Body of pancreas (tissue), 4 donors: ENCODE results near the gene SLC12A9. TPM values are rescaled to one million over a fixed set of nuclear protein-coding genes. Genes with fewer than 3 reads are reported as not detected.
A peak's percentile ranks its signal among the peaks of the same experiment; 100 is the strongest.

Experiments used
- ATAC-seq: fragments of 150-250 bp; one replicate; pipeline ENCODE4 v1.9.1; 2016
- DNase-seq, 4 donors: peaks; one replicate each; pipeline ENCODE4 v3.0.0-alpha.2; 2019
- H3K27ac ChIP-seq, 4 donors: fragments of 200-600 bp; sonication (generic); 1 replicate in 3 of 4; 2 replicates in 1 of 4; pipeline versions ENCODE4 v1.5.1 to v1.6.1; 2016 to 2019; ENCODE audit warnings: mild to moderate bottlenecking in 1 of 4, mixed read lengths in 1 of 4, moderate library complexity in 1 of 4
- H3K27me3 ChIP-seq, 2 donors: fragments of 200-600 bp; sonication (generic); one replicate each; pipeline ENCODE4 v1.6.0; 2016; ENCODE audit warnings: mild to moderate bottlenecking in 1 of 2
- H3K36me3 ChIP-seq, 2 donors: fragments of 200-600 bp; sonication (generic); replicated peaks in 1 of 2; 2 replicates each; pipeline ENCODE4 v1.5.1; 2016; ENCODE audit warnings: low read depth in 2 of 2; ENCODE audit not compliant: insufficient read depth in 1 of 2
- H3K4me1 ChIP-seq: fragments of 200-600 bp; sonication (generic); one replicate; pipeline ENCODE4 v1.6.0; 2016
- H3K4me3 ChIP-seq, 2 donors: fragments of 200-600 bp; sonication (generic); 1 replicate in 1 of 2; 2 replicates in 1 of 2; pipeline ENCODE4 v1.5.1; 2016 to 2019
- H3K9me3 ChIP-seq, 3 donors: fragments of 200-600 bp; sonication (generic); 1 replicate in 2 of 3; 2 replicates in 1 of 3; pipeline ENCODE4 v1.5.1; 2016
- POLR2A ChIP-seq, 3 donors: fragments of 450-650 bp; IDR thresholded peaks; one replicate each; pipeline ENCODE4 v1.6.1; 2016; ENCODE audit warnings: antibody characterized with exemption in 3 of 3, mild to moderate bottlenecking in 2 of 3
- WGBS, 2 donors: methylation state at CpG; one replicate each; pipeline ENCODE4 v1.1.5; 2017; 5-methylcytosine and 5-hydroxymethylcytosine counted together
- intact Hi-C: fragments of 100-400 bp; cut with DNase I; formaldehyde crosslinking; loops from one replicate; pipeline ENCODE4 v1.15.1; 2023
- total RNA-seq, 2 donors: library from RNA; depleted of rRNA; stranded (reverse); fragments of >200 nt; gene quantifications; one replicate each; pipeline ENCODE4 v1.1.0, GENCODE V29; 2016
- TF ChIP-seq, protein P1 (sequence below), 7 experiments: fragments of 450-650 bp in 4 of 7; fragments of 200-600 bp in 3 of 7; sonication (generic) in 3 of 7; IDR thresholded peaks; one replicate each; pipeline ENCODE4 v1.5.1; 2016 to 2019; ENCODE audit warnings: antibody characterized with exemption in 7 of 7

The SLC12A9 gene
- total RNA-seq, 2 donors from 2014 or later, result 12.7 to 38.9 TPM

DNA sequence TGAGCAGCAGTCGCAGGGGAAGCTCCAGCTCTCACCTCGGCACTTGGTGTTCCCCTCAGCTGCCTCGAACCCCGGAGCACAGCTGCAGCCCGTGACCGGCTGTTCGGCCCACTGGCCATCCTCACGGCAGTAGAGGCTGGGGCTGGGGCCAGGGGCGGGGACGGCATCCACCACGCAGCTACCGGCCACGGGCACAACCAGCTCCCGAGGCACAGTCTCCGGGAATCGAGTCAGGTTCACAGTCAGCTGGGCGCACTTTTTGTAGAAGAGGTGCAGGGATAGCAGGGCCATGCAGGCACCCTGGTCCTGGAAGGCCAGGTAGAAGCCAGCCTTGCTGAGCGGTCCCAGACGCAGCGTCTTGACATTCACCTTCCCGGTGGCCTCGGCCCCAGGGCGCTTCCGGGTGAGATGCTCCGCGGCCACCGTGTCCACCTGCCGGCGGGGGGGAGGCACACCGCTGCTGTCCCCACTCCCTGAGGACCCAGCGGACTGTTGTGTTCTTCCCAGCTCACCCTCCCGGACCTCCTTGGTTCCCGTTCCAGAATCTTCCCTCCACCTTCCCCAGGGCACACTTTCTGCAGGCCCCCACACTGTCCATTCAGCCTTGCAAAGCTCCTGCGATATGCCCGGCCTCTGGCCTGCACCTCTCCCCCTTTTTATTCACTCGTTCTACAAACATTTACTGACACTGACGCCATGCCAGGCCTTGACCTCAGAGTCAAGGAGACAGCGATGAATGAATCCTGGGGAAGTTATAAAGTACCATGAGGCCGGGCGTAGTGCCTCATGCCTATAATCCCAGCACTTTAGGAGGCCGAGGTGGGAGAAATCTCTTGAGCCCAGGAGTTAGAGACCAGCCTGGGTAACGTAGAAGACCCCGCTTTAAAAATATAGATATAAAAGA, 30.0 kb upstream of the SLC12A9 start:
- Histone ChIP-seq H3K9me3 (no peaks in the 10 kb centered on the region), H3K4me1 (peaks cover 24% of the 10 kb centered on the region), H3K4me3 (no peak overlapping the region), H3K36me3 (peaks cover 0 to 10% of the 10 kb centered on the region in 2 donors), H3K27me3 (no peaks in the 10 kb centered on the region), H3K27ac (no peak overlapping the region)
- DNase-seq, result no peak
- TF ChIP-seq, protein P1, sequence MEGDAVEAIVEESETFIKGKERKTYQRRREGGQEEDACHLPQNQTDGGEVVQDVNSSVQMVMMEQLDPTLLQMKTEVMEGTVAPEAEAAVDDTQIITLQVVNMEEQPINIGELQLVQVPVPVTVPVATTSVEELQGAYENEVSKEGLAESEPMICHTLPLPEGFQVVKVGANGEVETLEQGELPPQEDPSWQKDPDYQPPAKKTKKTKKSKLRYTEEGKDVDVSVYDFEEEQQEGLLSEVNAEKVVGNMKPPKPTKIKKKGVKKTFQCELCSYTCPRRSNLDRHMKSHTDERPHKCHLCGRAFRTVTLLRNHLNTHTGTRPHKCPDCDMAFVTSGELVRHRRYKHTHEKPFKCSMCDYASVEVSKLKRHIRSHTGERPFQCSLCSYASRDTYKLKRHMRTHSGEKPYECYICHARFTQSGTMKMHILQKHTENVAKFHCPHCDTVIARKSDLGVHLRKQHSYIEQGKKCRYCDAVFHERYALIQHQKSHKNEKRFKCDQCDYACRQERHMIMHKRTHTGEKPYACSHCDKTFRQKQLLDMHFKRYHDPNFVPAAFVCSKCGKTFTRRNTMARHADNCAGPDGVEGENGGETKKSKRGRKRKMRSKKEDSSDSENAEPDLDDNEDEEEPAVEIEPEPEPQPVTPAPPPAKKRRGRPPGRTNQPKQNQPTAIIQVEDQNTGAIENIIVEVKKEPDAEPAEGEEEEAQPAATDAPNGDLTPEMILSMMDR (IDR thresholded peaks at IDR 0.05), result no peak
- no peak for TF ChIP-seq POLR2A (IDR thresholded peaks at IDR 0.05)
- no peak for ATAC-seq
- intact Hi-C loops, result no loop called here
- 90 to 92% methylated on average over 19 to 42 of the region's 43 CpGs for WGBS, 2 donors

DNA sequence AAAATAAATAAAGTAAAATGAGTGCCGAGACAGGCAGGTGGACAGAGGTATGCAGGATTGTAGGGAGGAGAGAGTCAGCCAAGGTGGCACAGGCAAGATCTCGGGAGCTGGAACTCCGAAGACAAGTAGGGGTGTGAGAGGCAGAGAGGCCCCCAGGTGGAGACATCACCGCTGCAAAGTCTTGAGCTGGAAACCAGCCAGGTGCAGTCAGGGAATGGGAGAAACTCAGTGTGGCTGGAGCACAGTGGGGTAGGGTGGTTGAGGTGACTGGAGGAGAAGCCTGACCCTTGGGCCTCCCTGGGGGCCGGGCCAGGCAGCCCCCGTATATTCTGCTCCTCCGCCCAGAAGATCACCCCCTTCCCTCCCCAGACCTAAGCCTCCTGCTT, 29.4 kb upstream of the SLC12A9 start:
- TF ChIP-seq, protein P1 (IDR thresholded peaks at IDR 0.05), result no peak
- no peak for TF ChIP-seq POLR2A (IDR thresholded peaks at IDR 0.05)
- peaks cover 29% of the 10 kb centered on the region for H3K4me1 ChIP-seq
- DNase-seq (no peak), ATAC-seq (no peak)
- no peaks in the 10 kb centered on the region for H3K9me3 ChIP-seq
- intact Hi-C loops, result no loop called here
- H3K36me3 ChIP-seq, result peaks cover 0 to 10% of the 10 kb centered on the region in 2 donors
- H3K27ac ChIP-seq, result no peak overlapping the region
- H3K27me3 ChIP-seq, result no peaks in the 10 kb centered on the region
- H3K4me3 ChIP-seq, result no peak overlapping the region
- WGBS, 2 donors, result 79 to 85% methylated on average over 5 to 7 of the region's 7 CpGs

DNA sequence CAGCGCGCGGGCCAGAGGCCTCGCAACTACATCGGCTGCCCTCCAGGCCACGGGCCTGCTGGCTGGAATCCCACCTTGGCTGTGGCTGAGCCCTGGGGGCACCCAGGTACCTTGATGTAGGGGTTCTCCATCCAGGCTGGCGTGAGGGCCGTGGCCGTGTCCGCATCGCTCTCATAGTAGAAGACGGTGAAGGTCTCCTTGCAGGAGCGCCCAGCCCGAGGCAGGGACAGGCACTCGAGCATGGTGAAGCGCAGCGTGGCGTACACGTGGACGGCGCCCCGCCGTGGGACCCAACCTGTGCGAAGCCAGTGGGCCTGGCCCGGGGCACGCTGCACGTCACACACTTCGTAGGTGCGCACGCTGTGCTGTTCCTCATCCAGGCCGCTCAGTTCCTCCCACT, 29.0 kb upstream of the SLC12A9 start:
- H3K27me3 ChIP-seq, result no peaks in the 10 kb centered on the region
- H3K36me3 ChIP-seq, result peaks cover 0 to 10% of the 10 kb centered on the region in 2 donors
- ATAC-seq, result no peak
- H3K4me1 ChIP-seq, result peaks cover 33% of the 10 kb centered on the region
- intact Hi-C loops, result no loop called here
- H3K4me3 ChIP-seq, result no peak overlapping the region
- no peak for TF ChIP-seq POLR2A (IDR thresholded peaks at IDR 0.05)
- TF ChIP-seq, protein P1 (IDR thresholded peaks at IDR 0.05), result no peak
- no peak overlapping the region for H3K27ac ChIP-seq
- DNase-seq, result no peak
- H3K9me3 ChIP-seq, result no peaks in the 10 kb centered on the region
- WGBS, 2 donors, result 89 to 96% methylated on average over 12 to 25 of the region's 31 CpGs

DNA sequence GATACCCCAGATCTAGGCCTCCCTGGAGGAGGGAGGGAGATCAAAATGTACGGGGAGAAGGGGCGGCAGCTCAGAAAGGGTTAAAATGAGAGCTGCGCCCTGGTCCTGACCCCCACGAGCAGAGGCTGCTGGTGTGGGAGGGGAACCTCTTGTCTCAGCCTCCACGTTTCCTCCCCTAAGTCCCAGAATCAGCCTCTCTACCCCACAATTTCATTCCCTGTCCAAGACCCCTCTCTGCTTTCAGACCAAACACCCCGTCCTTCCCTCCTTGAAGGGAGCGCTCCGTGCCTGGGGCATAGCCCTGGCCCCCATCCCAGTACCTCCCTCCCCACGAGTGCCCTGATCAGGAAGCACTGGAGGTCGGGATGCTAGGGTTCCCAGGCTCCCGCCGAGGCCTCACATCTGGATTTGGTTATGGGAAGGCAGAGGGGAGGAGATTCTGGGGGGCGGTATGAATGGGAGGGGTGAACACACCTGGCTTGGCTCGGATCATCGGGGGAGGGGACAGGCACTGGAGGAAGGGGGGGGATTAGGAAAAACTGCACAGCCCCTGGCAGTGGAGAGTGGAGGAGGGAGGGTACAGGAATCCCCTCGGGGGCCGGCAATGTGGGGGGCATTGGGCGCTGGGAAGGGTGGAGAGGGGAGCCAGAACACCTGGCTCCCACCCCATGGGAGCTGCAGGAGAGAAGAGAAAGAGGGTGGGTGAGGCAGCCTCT, 27.9 kb upstream of the SLC12A9 start:
- ATAC-seq (no peak), DNase-seq (no peak)
- Histone ChIP-seq H3K36me3 (peaks cover 0 to 7% of the 10 kb centered on the region in 2 donors), H3K4me1 (peaks cover 44% of the 10 kb centered on the region), H3K4me3 (no peak overlapping the region), H3K27ac (peak overlapping the region in 2 of 4 donors; percentile 9 to 79), H3K9me3 (no peaks in the 10 kb centered on the region), H3K27me3 (no peaks in the 10 kb centered on the region)
- 37 to 47% methylated on average over 18 of the region's 18 CpGs for WGBS, 2 donors
- intact Hi-C loops, result no loop called here
- TF ChIP-seq, protein P1 (IDR thresholded peaks at IDR 0.05), result no peak
- TF ChIP-seq POLR2A (IDR thresholded peaks at IDR 0.05), result no peak
